Right cardiac atrium (tissue), 5 donors: Measurements from ENCODE around the gene PGLYRP1. TPM values are rescaled to one million over a fixed set of nuclear protein-coding genes. Genes with fewer than 3 reads are reported as not detected.

Experiments used
- ATAC-seq, 2 donors: fragments of 200-7000 bp; cut with Tn5 transposase; one replicate each; pipeline versions ENCODE4 v1.8.0 to v1.9.1; 2020; ENCODE audit warnings: moderate library complexity in 2 of 2, mild to moderate bottlenecking in 1 of 2
- DNase-seq, 3 donors: peaks; one replicate each; pipeline ENCODE4 v3.0.0-alpha.2; 2020
- H3K27ac ChIP-seq: one replicate; pipeline ENCODE4 v1.5.1; 2013; ENCODE audit warnings: mild to moderate bottlenecking, low read length, control low read depth, moderate library complexity
- H3K27me3 ChIP-seq: one replicate; pipeline ENCODE4 v1.6.1; 2013; ENCODE audit not compliant: control insufficient read depth, insufficient read depth
- H3K4me1 ChIP-seq: one replicate; pipeline ENCODE4 v1.6.1; 2013; ENCODE audit warnings: low read length; ENCODE audit not compliant: control insufficient read depth, insufficient read depth
- H3K4me3 ChIP-seq: one replicate; pipeline ENCODE4 v1.5.1; 2013; ENCODE audit warnings: low read length, control low read depth
- H3K9me3 ChIP-seq: one replicate; pipeline ENCODE4 v1.6.1; 2013; ENCODE audit warnings: low read length; ENCODE audit not compliant: control insufficient read depth
- WGBS: extraction: QIAGEN DNeasy Blood & Tissue Kit; methylation state at CpG from one replicate; pipeline ENCODE4 v1.1.7; 2013; 5-methylcytosine and 5-hydroxymethylcytosine counted together
- intact Hi-C, 4 donors: fragments of 100-400 bp; cut with DNase I; formaldehyde crosslinking; loops; one replicate each; pipeline versions ENCODE4 v1.11.0 to v1.14.0; 2022 to 2023
- polyA plus RNA-seq: library from polyadenylated mRNA; stranded (reverse); fragments of 200-250 nt; gene quantifications from one replicate; pipeline ENCODE4 v1.2.3, GENCODE V29; 2013
- total RNA-seq, 4 donors: library from RNA; stranded (reverse); fragmentation: NEBNext Ultra II Directional; extraction: Animal tissue kit (Norgen Biotek cat#: 25700); gene quantifications; one replicate each; pipeline ENCODE4 v1.2.1, GENCODE V29; 2021
- donor health status: healthy with polysubstance abuse.
- donor health status: DM: no; HTN: yes; CAD: no.
- donor health status: DM: no; HTN: no; CAD: no.
- donor health status: DM: no; HTN: yes; CAD: no; lungs with severe emphysema.
- donor health status: DM: yes; HTN: yes; CAD: no.

Gene PGLYRP1
- total and polyA plus RNA-seq, 5 donors = not detected

- no peak overlapping the region for H3K27ac ChIP-seq
- DNase-seq (no peak), ATAC-seq (no peak)
- no peaks in the 10 kb centered on the region for H3K27me3 ChIP-seq
- H3K9me3 ChIP-seq = no peaks in the 10 kb centered on the region
- WGBS = 52% methylated on average over 4 of the region's 4 CpGs
- no peak overlapping the region for H3K4me3 ChIP-seq
- no peaks in the 10 kb centered on the region for H3K4me1 ChIP-seq
- intact Hi-C loops = no loop called here
Measured at GRCh38 chr19:46052896-46053295, 30.0 kb upstream of the PGLYRP1 start.

- H3K27me3 ChIP-seq = no peaks in the 10 kb centered on the region
- ATAC-seq = no peak
- no peaks in the 10 kb centered on the region for H3K4me1 ChIP-seq
- H3K9me3 ChIP-seq = no peaks in the 10 kb centered on the region
- 33% methylated on average over 7 of the region's 7 CpGs for WGBS
- intact Hi-C loops = no loop called here
- H3K4me3 ChIP-seq = no peak overlapping the region
- DNase-seq = no peak
- no peak overlapping the region for H3K27ac ChIP-seq
Measured at GRCh38 chr19:46049597-46049996, 26.7 kb upstream of the PGLYRP1 start.

GRCh38 chr19:46043519-46043918 is 20.7 kb upstream of the PGLYRP1 start:
- Histone ChIP-seq H3K4me3 (no peak overlapping the region), H3K4me1 (no peaks in the 10 kb centered on the region), H3K9me3 (no peaks in the 10 kb centered on the region), H3K27ac (no peak overlapping the region), H3K27me3 (no peaks in the 10 kb centered on the region)
- ATAC-seq = no peak
- DNase-seq = no peak
- intact Hi-C loops = no loop called here
- 90% methylated on average over 1 of the region's 1 CpG for WGBS

- no peak overlapping the region for H3K4me3 ChIP-seq
- intact Hi-C loops = no loop called here
- no peak overlapping the region for H3K27ac ChIP-seq
- DNase-seq (no peak), ATAC-seq (no peak)
- no peaks in the 10 kb centered on the region for H3K27me3 ChIP-seq
- no peaks in the 10 kb centered on the region for H3K9me3 ChIP-seq
- H3K4me1 ChIP-seq = no peaks in the 10 kb centered on the region
- 78% methylated on average over 5 of the region's 5 CpGs for WGBS
Measured at GRCh38 chr19:46042252-46042883, 19.5 kb upstream of the PGLYRP1 start.

- Histone ChIP-seq H3K4me3 (no peak within 1 kb of the TSS), H3K9me3 (no peaks in the 10 kb centered on the region), H3K27ac (no peak within 1 kb of the TSS), H3K4me1 (no peaks in the 10 kb centered on the region), H3K27me3 (no peaks in the 10 kb centered on the region)
- WGBS = 51% methylated on average over 7 of the region's 7 CpGs
- intact Hi-C loops = no loop called here
- no peak for DNase-seq
- ATAC-seq = no peak
Measured at GRCh38 chr19:46040952-46041500, 18.2 kb upstream of the PGLYRP1 start, which contains the start of gene IGFL4. Gene IGFL4, minus strand, starts transcription at chr19:46041002. Its CDS starts 40 bp downstream, at chr19:46040962.

- ATAC-seq (no peak), DNase-seq (no peak)
- Histone ChIP-seq H3K4me3 (no peak overlapping the region), H3K4me1 (no peaks in the 10 kb centered on the region), H3K27ac (no peak overlapping the region), H3K9me3 (no peaks in the 10 kb centered on the region), H3K27me3 (no peaks in the 10 kb centered on the region)
- 94% methylated on average over 6 of the region's 6 CpGs for WGBS
- intact Hi-C loops = no loop called here
Measured at GRCh38 chr19:46040125-46040524, 17.3 kb upstream of the PGLYRP1 start.

- H3K9me3 ChIP-seq = no peaks in the 10 kb centered on the region
- intact Hi-C loops = no loop called here
- no peak for ATAC-seq
- no peaks in the 10 kb centered on the region for H3K27me3 ChIP-seq
- H3K27ac ChIP-seq = no peak overlapping the region
- no peak for DNase-seq
- H3K4me1 ChIP-seq = no peaks in the 10 kb centered on the region
- WGBS = 65% methylated on average over 3 of the region's 3 CpGs
- no peak overlapping the region for H3K4me3 ChIP-seq
Measured at GRCh38 chr19:46036744-46037128, 13.9 kb upstream of the PGLYRP1 start.

GRCh38 chr19:46035986-46036743 is 13.3 kb upstream of the PGLYRP1 start:
- intact Hi-C loops = no loop called here
- ATAC-seq (no peak), DNase-seq (no peak)
- Histone ChIP-seq H3K4me3 (no peak overlapping the region), H3K9me3 (no peaks in the 10 kb centered on the region), H3K4me1 (no peaks in the 10 kb centered on the region), H3K27me3 (no peaks in the 10 kb centered on the region), H3K27ac (no peak overlapping the region)
- 80% methylated on average over 13 of the region's 13 CpGs for WGBS

- H3K27me3 ChIP-seq = no peaks in the 10 kb centered on the region
- H3K27ac ChIP-seq = no peak overlapping the region
- no peaks in the 10 kb centered on the region for H3K4me1 ChIP-seq
- no peak overlapping the region for H3K4me3 ChIP-seq
- no peak for ATAC-seq
- 84% methylated on average over 6 of the region's 6 CpGs for WGBS
- DNase-seq = no peak
- intact Hi-C loops = no loop called here
- no peaks in the 10 kb centered on the region for H3K9me3 ChIP-seq
Measured at GRCh38 chr19:46035546-46035945, 12.7 kb upstream of the PGLYRP1 start.

- ATAC-seq = no peak
- H3K4me3 ChIP-seq = no peak overlapping the region
- DNase-seq = no peak
- no peak overlapping the region for H3K27ac ChIP-seq
- no peaks in the 10 kb centered on the region for H3K9me3 ChIP-seq
- H3K4me1 ChIP-seq = no peaks in the 10 kb centered on the region
- intact Hi-C loops = loop anchor here in 1 of 4 donors (5.0 kb wide), 1 partner anchor 229 kb away; no protein-coding TSS in a partner anchor
- 81% methylated on average over 11 of the region's 11 CpGs for WGBS
- no peaks in the 10 kb centered on the region for H3K27me3 ChIP-seq
Measured at GRCh38 chr19:46033401-46033800, 10.5 kb upstream of the PGLYRP1 start.

- no peaks in the 10 kb centered on the region for H3K9me3 ChIP-seq
- 80% methylated on average over 3 of the region's 3 CpGs for WGBS
- DNase-seq = no peak
- H3K27ac ChIP-seq = no peak overlapping the region
- H3K4me1 ChIP-seq = no peaks in the 10 kb centered on the region
- intact Hi-C loops = loop anchor here in 1 of 4 donors (5.0 kb wide), 1 partner anchor 230 kb away; no protein-coding TSS in a partner anchor
- ATAC-seq = no peak
- H3K4me3 ChIP-seq = no peak overlapping the region
- no peaks in the 10 kb centered on the region for H3K27me3 ChIP-seq
Measured at GRCh38 chr19:46032597-46033025, 9.8 kb upstream of the PGLYRP1 start.
